Measurements from ENCODE around the gene CCDC9.
"Not testable (repeated sequence)": the region's sequence is repeated elsewhere in the genome, so short reads cannot be mapped to it uniquely, and the experiment has no call there.

CCDC9 gene

DNA sequence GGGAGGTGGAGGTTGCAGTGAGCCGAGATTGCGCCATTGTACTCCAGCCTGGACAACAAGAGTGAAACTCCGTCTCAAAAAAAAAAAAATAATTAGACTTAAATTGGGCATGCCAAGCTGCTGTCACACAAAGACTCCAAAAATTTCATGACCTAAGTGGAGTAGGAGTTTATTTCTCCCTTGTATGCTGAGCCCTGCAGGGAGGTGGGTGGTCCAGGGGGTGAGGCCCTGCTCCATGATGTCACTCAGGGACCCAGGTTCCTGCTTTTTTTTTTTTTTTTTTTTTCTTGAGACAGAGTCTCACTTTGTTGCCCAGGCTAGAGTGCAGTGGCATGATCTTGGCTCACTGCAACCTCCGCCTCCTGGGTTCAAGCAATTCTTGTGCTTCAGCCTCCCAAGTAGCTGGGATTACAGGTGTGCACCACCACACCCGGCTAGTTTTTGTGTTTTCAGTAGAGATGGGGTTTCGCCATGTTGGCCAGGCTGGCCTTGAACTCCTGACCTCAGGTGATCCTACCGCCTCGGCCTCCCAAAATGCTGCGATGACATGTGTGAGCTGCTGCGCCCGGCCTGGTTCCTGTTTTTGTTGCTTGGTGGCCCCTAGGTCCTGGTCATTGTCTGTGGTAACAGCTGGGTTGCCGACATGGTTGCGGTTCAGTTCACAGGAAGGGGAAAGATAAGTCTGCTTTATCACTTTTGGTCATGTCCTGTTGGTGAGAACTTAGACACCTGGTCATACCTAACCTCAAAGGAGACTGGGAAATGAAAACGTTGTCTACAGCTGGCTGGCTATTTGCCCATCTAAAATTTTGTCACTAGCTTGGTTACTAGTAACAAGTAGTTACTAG, 5.8 kb downstream of the CCDC9 start:
- DNase-seq: peak in 1 of 2 donors; percentile 63

DNA sequence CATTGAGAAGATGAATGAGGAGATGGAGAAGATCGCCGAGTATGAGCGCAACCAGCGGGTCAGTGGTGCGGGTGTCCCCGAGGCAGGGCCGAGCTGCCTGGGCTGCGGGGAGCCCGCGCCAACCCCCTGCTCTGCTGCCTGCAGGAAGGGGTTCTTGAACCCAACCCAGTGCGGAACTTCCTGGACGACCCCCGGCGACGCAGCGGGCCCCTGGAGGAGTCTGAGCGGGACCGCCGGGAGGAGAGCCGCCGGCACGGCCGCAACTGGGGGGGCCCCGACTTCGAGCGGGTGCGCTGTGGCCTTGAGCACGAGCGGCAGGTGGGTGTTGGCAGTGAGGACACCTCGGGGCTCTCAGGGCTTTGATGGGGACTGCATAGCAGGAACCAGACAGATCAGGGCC, 8.3 kb downstream of the CCDC9 start:
- DNase-seq: no peak

DNA sequence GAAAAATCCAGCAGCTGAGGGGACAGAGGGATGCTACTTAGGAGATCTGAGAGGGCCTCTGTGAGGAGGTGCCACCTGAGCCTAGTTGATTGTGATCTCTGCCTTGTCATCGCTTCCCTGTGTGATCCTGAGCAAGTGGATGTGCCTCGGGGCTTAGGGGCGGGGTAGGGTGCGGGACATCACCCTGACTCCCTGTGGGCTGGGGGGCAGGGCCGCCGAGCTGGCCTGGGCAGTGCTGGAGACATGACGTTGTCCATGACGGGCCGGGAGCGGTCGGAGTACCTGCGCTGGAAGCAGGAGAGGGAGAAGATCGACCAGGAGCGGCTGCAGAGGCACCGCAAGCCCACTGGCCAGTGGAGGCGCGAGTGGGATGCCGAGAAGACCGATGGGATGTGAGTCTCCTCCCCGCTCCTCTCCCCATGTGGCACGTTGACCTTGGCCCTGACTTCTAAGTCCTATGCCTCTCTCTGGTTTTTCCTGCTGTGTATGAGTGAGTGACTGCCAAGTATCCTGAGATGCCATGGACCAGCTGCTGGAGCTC, 10.1 kb downstream of the CCDC9 start:
- DNase-seq: no peak

DNA sequence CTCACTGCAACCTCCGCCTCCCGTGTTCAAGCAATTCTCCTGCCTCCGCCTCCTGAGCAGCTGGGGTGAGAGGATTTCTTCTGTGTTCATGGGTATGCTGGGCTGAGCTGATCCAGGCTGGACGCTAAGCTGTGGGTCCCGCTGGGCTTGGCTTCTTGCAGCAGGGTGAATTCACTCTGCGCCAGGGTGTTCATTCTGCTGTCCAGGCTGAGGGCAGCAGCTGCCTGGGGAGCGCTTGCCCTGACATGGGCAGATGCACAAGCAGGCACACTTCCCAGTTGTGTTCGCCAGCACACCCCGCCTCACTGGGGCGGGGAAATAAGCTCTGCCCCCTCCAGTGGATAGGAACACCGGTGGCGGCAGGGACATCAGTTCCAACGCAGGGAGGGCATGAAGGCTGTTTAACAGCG, 11.0 kb downstream of the CCDC9 start:
- DNase-seq: no peak

DNA sequence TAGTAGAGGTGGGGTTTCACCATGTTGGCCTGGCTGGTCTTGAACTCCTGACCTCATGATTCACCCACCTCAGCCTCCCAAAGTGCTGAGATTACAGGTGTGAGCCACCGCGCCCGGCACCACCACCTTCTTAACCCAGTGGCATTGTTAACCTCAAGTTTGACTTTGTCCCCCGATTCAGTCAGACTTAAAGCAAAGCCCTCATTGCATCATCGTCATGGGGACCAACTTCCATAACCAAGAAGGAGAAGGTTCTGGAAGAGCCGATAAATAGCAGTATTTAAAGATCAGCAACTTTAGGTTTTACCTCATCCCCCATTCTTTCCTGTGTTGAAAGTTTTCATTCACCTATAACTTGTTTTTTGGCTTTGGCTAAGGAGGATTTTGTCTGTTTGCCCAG, 11.7 kb downstream of the CCDC9 start:
- no peak for DNase-seq

DNA sequence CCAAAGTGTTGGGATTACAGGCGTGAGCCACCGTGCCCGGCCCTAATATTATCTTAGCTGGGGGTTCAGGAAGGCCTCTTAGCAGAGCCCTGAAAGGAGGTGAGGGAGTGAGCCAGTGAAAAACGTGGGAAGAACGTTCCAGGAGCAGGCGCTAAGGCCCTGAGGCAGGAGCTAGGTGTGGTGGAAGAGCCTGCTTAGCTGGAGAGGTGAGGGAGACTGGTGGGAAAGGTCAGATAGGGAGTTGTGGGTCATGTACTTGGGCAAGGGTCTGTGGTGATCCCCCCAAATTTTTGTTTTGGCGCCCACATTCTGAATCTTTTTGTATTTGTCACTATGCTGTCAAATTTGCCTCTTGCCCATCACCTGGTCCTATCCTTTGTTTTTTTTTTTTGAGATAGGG, 13.3 kb downstream of the CCDC9 start:
- DNase-seq: no peak

DNA sequence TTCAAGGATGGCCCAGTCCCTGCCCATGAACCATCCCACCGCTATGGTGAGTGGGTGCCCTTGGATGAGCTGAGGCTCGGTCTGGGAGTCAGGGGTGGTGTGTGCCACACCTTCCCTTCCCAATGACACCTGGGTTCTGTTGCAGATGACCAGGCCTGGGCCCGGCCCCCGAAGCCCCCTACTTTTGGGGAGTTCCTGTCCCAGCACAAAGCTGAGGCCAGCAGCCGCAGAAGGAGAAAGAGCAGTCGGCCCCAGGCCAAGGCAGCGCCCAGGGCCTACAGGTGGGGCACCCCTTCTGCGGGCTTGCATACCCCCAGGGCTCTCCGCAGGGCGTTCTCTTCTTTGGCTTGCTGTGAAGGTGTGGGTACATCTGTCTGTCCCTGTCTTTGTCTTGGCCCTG, 14.1 kb downstream of the CCDC9 start:
- DNase-seq: no peak

DNA sequence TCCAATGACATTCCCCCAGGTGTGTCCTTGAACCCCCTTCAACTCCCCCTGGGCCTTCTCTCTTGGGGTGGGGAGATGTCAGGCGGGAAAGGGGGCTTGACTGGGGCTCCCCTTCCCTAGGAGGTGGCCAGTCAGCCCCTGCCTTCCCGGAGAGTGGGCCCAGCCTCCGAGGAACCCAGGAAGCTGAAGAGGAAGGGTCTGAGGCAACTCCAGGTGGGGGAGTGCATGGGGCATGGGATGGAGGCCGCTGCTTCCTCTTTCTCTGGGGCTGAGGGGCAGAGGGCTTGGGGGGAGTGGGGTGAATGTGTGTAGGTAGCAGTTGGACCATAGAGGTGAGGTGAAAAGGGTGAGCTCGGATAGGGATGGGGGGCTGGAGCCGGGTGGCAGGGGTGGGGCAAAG, 15.6 kb downstream of the CCDC9 start:
- no peak for DNase-seq

DNA sequence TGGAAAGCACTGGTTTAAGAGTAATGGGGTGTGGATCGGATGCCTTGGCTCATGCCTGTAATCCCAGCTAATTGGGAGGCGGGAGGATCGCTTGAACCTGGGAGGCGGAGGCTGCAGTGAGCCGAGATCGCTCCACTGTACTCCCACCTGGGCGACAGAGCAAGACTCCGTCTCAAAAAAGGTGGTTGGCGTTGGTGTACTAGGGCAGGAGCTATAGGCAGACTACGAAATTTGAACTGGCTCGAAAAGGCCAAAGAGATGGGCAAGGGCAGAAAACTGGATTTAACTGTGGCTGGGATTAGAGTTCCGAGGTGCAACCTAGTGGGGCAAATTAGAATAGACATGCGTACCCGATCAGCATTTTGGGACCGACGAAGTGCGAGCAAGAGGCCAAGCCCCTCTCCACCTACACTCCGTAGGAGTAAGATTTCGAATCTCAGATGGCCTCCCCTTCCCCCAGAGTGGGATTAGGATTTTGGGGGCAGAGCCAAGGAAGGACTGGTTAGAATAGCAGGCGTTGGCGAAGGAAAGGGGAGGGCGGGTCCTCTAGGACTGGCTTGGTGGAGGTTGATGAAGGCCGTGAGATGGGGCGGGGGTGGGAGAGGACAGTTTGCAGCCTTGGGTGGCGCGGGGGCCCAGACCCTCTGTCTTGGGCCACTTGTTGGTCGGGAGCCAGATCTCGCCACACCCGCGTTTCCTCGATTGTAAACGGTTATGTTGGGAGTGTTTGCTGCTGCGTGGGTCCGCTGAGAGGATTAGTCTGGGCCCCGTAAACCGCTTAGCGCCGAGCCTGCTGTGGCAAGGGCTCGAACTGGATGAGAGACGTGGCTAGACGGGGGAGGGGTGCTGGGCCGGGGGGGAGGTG, 16.4 kb downstream of the CCDC9 start:
- no peak for DNase-seq

DNA sequence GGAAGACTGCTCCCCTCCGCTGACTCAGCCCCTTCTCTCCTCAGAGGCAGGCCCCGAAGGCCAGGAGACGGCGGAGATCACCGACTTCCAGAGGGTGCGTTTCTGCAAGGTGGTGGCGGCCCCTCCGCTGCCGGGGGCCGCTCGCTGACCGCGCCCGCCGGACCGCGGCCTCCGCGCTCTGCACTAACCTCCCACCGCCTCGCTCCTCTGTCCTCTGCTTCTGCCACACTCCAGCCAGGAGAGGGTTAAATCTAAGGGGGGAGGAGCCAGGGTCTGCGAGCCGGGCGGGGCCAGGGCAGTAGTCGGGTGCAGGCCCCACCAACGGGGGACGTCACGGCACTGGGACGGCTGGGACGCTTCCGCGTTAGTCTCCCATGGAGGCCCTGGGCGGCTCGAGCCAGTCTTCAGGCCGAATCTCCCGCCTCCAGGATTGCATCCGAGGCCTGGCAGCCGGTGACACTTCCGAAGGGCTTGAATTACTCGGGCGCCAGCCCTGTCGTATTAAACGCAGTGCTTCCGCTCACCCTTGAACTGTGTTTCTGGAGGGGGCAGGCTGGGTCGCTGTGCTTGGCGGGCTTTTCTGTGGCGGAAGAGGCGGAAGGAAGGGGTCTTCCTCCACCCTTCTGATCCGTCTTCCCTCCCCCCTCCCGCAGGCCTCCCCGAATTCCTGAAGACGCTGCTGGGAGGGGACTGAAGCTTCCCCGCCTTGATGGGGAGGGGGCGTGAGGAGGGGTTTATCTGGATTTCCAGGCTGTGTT, 17.2 kb downstream of the CCDC9 start:
- DNase-seq: peak; percentile 92

DNA sequence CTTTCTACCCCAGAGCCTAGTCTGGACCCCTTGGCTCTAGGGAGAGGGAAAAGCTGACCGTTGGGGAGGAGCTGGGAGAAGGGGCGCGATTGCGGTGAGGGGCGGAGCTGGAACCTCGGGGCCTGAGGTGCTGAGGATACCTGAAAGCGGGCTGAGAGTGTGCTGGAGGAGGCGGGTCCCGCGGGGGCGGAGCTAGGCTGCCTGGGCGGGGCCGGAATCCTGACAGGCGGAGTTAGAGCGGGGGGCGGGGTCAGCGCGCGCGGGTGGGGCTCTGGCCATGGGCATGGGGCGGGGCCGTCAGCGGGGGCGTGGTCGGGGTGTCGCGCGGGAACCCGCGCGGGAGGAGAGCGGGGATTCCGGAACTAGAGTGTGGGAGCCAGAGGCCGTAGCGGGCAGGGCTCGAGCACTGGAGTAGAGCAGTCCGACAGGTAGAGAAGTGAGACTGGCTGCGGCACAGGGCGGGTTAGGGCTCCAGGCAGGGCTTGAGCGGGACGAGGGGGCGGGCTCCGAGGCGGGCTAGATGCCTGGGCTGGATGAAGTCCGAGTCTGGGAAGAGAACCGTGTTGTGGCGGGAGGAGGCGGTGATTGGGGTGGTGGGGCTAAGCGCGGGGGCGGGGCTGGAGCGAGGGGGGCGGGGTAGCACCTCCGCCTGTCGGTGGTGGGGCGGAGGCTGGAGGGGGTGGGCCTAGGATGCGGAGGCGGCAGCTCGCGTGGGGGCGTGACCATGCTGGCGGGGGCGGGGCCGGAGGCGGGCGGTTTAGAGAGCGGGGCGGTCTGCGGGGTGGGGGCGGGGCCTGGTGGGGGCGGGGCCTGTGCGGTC, 18.0 kb downstream of the CCDC9 start, which contains the start of gene INAFM1:
INAFM1 (plus strand) TSS at position 815 of the 820 bp plus-strand sequence. CDS start 35 bp downstream, outside the sequence.
- peak; percentile 96 to 98 for DNase-seq

DNA sequence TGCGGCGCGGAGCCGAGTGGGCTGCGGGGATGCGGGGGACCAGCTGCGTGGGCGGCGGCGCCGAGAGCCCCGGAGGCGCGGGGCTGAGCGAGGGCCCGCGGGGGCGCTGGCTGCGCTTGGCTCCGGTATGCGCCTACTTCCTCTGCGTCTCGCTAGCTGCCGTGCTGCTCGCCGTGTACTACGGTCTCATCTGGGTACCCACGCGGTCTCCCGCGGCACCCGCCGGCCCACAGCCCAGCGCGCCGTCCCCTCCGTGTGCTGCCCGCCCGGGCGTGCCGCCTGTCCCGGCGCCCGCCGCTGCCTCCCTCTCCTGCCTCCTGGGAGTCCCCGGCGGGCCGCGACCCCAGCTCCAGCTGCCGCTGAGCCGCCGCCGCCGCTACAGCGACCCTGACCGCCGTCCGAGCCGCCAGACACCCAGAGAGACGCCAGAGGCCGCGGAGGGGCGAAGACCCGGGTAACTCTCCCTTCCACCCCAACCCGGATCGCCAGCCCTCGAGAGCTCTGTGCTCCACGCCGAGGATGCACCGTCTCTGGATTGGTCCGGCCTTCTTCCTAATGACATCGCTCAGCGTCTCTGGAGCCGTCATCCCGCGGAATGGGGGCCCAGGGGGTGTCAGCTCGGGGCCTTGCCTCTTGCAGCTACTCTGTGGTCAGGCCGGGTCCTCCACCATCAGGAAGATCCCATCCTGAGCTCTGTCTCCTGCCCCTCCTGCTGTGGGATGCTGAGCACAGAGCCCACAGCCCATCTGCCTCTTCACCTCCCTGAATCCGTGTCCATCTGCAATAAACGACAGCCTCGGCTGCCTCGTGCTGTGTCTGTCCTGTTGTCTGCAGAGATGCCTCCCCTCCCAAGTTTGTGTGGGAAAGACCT, 18.8 kb downstream of the CCDC9 start:
- DNase-seq: no peak

DNA sequence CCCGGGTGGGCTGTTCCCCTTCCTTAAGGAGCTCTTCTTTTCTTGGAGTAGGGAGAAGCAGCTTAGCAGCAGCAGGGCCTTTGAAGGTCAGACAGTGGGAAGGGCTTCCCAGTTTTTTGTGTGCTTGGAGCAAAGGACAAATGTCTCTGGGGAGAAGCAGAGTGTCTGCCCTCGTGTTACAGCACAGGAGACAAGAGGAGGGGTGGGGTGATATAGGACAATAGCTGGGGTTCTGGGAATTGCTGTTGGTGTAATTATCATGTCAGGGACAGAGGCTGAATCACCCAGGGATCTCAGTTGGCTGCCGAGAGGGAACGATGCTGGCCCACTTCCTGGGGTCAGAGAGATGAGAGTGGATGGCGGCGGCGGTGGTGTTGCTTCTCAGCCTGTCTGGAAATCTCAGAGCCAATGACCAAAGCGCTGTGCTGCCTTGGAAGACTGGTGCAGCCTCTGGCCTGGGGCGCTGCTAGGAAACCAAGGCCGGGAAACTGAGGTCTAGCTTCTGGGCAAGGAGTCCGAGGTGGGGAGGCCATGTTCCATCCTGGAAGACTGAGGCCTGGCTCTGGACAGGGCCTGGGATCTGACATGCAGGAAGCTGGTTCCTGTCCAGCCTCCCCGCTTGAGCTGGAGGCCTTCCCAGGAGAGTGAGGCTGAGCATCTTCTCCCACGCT, 19.6 kb downstream of the CCDC9 start:
- DNase-seq: no peak

DNA sequence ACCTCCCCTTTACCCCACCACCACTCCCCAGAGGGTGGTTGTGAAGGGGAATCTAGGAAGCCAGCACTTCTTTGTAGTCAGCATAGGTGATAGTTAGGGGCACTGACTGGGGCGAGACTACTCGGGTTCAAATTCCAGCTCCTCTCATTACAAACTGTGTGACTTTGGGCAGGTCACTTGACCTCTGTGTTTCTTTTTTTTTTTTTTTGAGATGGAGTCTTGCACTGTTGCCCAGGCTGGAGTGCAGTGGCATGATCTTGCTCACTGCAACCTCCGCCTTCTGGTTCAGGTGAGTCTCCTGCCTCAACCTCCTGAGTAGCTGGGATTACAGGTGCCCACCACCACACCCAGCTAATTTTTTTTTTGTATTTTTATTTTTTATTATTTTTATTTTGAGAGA, 20.2 kb downstream of the CCDC9 start:
- DNase-seq: not testable (repeated sequence)

DNA sequence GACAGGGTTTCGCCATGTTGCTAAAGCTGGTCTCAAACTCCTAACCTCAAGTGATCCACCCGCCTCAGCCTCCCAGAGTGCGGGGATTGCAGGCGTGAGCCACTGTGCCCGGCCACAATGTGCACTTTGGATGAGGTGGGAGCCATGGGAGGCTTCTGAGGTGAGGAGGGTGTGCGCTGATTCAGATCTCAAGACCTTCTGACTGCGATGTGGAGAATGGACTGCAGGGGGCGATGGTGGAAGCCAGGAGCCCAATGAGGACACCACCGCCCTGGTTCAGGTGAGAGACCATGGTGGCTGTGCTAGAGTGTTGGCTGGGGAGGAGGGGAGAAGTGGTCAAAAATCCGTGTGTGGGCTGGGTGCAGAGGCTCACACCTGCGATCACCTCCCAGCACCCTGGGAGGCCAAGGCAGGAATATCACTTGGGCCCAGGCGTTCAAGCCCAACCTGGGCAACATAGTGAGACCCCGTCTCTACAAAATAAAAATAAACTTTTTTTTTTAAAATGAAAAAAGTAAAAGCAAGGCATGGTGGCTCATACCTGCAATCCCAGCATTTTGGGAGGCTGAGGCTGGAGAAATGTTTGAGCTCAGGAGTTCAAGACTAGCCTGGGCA, 24.0 kb downstream of the CCDC9 start:
- peak; percentile 40 to 57 for DNase-seq

DNA sequence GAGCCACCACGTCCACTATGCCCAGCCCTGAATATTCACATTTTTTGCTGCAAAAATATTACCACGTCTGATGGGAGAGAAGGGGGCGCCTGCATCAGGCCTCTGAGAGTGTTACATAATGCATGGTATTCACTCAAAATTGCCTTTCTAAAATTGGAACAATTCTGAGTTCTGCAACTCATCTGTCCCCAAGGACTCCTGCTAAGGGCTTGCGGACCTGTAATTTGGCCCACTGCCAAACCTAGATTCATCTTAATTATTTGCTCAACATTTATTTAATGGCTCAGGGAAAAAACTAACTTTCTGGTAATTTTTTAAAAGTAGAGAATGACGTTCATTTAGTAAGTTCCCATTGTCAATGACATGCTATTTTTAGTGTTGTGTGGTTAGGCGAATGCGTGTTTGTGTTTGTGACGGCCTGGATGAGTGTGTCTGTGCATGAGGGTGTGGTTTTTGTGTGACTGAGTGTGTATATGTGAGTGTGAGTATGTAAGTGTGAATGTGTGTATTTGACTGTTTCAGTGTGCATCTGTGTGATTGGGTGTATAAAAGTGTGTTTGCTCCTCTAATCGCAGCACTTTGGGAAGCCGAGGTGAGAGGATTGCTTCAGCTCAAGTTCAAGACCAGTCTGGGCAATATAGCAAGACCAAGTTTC, 27.2 kb downstream of the CCDC9 start:
- DNase-seq: no peak

DNA sequence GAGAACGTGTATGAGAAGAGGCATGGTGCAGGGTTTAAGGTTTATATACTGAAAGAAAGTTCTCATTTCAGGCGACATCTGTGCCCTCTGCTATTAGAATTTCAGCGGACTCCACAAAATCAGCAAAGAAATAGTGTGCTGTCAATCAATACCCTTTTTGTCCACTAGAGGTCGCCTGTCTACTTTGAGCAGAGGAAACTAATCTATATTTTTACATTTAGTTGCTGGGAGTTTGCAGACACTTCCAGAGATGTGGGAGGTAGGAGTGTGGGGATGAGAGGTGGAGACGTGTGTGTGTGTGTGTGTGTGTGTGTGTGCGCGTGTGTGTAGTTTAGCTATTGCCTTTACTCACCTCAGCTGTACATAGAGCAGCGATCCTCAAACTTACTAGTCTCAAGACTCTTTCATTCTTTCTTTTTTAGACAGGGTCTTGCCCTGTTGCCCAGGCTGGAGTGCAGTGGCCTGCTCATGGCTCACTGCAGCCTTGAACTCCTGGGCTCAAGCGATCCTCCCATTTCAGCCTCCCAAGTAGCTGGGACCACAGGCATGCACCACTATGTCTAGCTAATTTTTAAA, 28.1 kb downstream of the CCDC9 start:
- DNase-seq: peak in 1 of 2 donors; percentile 75

DNA sequence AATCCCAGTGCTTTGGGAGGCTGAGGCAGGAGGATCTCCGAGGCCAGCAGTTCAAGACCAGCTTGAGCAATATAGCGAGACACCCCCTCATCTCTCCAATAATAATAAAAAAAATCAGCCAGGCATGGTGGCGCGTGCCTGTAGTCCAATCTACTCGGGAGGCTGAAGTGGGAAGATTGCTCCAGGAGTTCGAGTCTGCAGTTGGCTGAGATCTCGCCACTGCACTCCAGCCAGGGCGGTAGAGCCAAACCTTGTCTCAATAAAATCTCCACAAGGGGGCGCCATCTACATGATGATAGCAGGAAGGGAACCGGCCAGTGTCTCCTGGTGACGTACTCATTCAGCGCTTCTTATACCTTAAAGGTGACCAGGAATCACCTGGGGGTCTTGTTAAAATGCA, 39.7 kb downstream of the CCDC9 start:
- peak; percentile 75 to 86 for DNase-seq

DNA sequence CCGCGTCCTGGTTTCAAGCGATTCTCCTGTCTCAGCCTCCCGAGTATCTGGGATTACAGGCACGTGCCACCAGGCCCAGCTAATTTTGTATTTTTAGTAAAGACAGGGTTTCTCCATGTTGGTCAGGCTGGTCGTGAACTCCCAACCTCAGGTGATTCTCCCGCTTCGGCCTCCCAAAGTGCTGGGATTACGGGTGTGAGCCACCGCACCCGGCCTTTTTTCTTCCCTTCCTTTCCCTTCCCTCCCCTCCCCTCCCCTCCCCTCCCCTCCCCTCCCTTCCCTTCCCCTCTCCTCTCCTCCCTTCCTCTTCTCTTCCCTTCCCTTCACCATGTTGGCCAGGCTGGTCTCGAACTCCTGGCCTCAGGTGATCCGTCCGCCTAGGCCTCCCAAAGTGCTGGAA, 44.5 kb downstream of the CCDC9 start:
- not testable (repeated sequence) for DNase-seq

All from CD4-positive, alpha-beta T cell treated with Interleukin-1 beta for 1 hour (primary cell).